Measurements from ENCODE around the gene MAGEH1. TPM values are rescaled to one million over a fixed set of nuclear protein-coding genes. Genes with fewer than 3 reads are reported as not detected.
"Not testable (repeated sequence)": the region's sequence is repeated elsewhere in the genome, so short reads cannot be mapped to it uniquely, and the experiment has no call there.

The MAGEH1 gene
- 10 to 100 TPM; 67.6 to 92.9 (median 76.1) TPM for polyA plus RNA-seq (ENCODE audit: insufficient read length in 4 of 4)

GRCh38 chrX:55451990-55452832, at the start of gene MAGEH1:
Gene MAGEH1 (plus strand): TSS chrX:55452127. CDS start chrX:55452375, 248 bp downstream.
- peak in 3 of 4 donors; percentile 60 to 70 (median 67) for DNase-seq (ENCODE audit: low read depth in 4 of 4, low spot score in 3 of 4)

GRCh38 chrX:55427079-55427478, 24.8 kb upstream of the MAGEH1 start:
- DNase-seq (ENCODE audit: low read depth in 4 of 4, low spot score in 3 of 4) = not testable (repeated sequence)

- not testable (repeated sequence) for DNase-seq (ENCODE audit: low read depth in 4 of 4, low spot score in 3 of 4)
Measured at GRCh38 chrX:55443468-55443867, 8.5 kb upstream of the MAGEH1 start.

- DNase-seq (ENCODE audit: low read depth in 4 of 4, low spot score in 3 of 4) = no peak
Measured at GRCh38 chrX:55450259-55450658, 1.7 kb upstream of the MAGEH1 start.

GRCh38 chrX:55451141-55451540, 786 bp upstream of the MAGEH1 start:
- DNase-seq (ENCODE audit: low read depth in 4 of 4, low spot score in 3 of 4) = no peak

GRCh38 chrX:55451626-55451989, 319 bp upstream of the MAGEH1 start:
- no peak for DNase-seq (ENCODE audit: low read depth in 4 of 4, low spot score in 3 of 4)

GRCh38 chrX:55452833-55453124, 852 bp downstream of the MAGEH1 start:
- DNase-seq (ENCODE audit: low read depth in 4 of 4, low spot score in 3 of 4) = no peak

GRCh38 chrX:55455708-55456107, 3.8 kb downstream of the MAGEH1 start:
- DNase-seq (ENCODE audit: low read depth in 4 of 4, low spot score in 3 of 4) = not testable (repeated sequence)

- not testable (repeated sequence) for DNase-seq (ENCODE audit: low read depth in 4 of 4, low spot score in 3 of 4)
Measured at GRCh38 chrX:55459426-55459825, 7.5 kb downstream of the MAGEH1 start.

GRCh38 chrX:55459926-55460325, 8.0 kb downstream of the MAGEH1 start:
- DNase-seq (ENCODE audit: low read depth in 4 of 4, low spot score in 3 of 4) = not testable (repeated sequence)

- DNase-seq (ENCODE audit: low read depth in 4 of 4, low spot score in 3 of 4) = not testable (repeated sequence)
Measured at GRCh38 chrX:55464050-55464449, 12.1 kb downstream of the MAGEH1 start.

GRCh38 chrX:55465108-55465507, 13.2 kb downstream of the MAGEH1 start:
- not testable (repeated sequence) for DNase-seq (ENCODE audit: low read depth in 4 of 4, low spot score in 3 of 4)

GRCh38 chrX:55465791-55466190, 13.9 kb downstream of the MAGEH1 start:
- DNase-seq (ENCODE audit: low read depth in 4 of 4, low spot score in 3 of 4) = not testable (repeated sequence)

GRCh38 chrX:55479956-55480355, 28.0 kb downstream of the MAGEH1 start:
- not testable (repeated sequence) for DNase-seq (ENCODE audit: low read depth in 4 of 4, low spot score in 3 of 4)

GRCh38 chrX:55480390-55481062, 28.6 kb downstream of the MAGEH1 start:
- DNase-seq (ENCODE audit: low read depth in 4 of 4, low spot score in 3 of 4) = no peak

GRCh38 chrX:55484948-55485347, 33.0 kb downstream of the MAGEH1 start:
- DNase-seq (ENCODE audit: low read depth in 4 of 4, low spot score in 3 of 4) = no peak

GRCh38 chrX:55486736-55487135, 34.8 kb downstream of the MAGEH1 start:
- DNase-seq (ENCODE audit: low read depth in 4 of 4, low spot score in 3 of 4) = no peak

- no peak for DNase-seq (ENCODE audit: low read depth in 4 of 4, low spot score in 3 of 4)
Measured at GRCh38 chrX:55487143-55487542, 35.2 kb downstream of the MAGEH1 start.

GRCh38 chrX:55488006-55488592, 36.2 kb downstream of the MAGEH1 start:
- peak in 1 of 4 donors; percentile 21 for DNase-seq (ENCODE audit: low read depth in 4 of 4, low spot score in 3 of 4)

- peak in 2 of 4 donors; percentile 43 to 64 for DNase-seq (ENCODE audit: low read depth in 4 of 4, low spot score in 3 of 4)
Measured at GRCh38 chrX:55488593-55489313, 36.8 kb downstream of the MAGEH1 start.
